GM21528 (cell line): ENCODE results near the gene RCOR3.
"Not testable (repeated sequence)": the region's sequence is repeated elsewhere in the genome, so short reads cannot be mapped to it uniquely, and the experiment has no call there.

Experiments
- ATAC-seq: cut with Tn5 transposase; IDR thresholded peaks from one replicate; pipeline ENCODE4 v1.9.1; 2021; ENCODE audit warnings: mild to moderate bottlenecking, moderate library complexity; ENCODE audit not compliant: unreplicated experiment, low FRiP score

The RCOR3 gene

DNA sequence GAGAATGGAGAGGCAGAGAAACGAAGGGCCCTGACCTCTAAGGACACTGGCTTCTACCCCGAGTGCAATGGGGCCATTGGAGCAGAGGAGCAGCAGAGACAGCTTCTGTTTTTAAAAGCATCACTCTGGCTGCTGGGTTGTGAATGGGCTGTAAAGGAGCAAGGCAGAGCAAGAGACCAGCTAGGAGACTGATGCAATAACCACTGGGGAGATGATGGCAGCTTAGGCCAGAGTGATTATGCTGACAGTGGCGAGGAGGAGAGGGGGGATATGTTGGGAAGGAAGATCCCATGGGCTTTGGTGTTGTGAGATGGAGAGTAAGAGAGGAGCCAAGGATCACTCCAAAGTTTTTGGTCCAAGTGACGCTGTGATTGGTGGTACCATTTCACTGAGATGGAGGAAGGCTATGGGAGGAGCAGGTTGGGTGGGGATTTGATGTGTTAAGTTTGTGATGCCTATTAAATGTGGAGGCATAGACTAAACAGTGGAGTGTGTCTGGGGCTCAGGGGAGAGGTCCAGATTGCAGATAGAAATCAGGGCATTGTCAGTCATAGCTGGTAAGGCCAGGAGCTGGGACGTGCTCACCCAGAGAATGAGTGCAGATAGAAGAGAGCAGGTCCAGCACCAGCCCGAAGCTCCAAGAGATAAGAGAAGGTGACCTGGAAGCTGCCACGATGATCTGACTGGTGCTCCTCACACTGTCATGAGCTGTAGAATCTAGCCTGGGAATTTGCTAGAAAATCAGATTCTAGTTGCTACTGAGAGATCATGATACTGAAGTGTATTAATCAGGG, 78.5 kb downstream of the RCOR3 start:
- ATAC-seq, result no peak

DNA sequence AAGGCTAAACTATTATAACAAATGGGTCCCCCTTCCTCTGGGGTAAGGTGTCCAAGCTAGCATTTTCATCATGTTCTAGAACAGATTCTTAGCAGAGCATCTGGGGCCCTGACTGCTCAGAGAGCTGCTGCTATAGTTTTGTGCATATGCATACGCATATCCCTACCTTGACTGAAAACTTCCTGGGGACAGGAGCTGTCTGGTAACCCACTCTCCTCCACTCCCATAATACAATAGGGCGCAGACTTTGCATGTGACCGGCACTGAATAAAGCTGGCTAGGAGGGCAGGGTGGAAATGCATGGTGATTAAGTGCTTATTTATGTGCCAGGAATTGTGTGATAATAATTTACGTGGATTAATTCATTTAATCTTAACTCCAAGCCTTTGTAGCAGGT, 79.1 kb downstream of the RCOR3 start:
- no peak for ATAC-seq

DNA sequence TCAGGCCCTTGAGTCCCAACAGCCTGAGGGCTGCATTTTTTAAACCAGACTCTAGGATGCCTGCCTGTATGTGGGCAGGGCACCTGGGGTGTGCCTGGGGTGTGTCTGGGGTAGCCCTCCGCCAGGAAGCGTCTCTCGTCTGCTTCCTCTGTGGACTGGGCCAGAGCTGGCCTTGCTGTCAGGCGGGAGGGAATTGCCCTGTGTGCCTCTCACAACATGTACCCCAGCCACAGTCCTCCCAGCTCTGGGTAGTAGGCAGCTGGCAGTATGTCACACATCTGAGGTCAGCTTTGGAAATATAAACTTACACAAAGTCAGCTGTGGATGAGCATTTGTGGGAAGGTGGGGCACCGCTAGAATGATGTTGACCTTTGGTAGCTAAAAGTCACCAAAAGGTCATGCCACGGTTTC, 80.5 kb downstream of the RCOR3 start:
- no peak for ATAC-seq

DNA sequence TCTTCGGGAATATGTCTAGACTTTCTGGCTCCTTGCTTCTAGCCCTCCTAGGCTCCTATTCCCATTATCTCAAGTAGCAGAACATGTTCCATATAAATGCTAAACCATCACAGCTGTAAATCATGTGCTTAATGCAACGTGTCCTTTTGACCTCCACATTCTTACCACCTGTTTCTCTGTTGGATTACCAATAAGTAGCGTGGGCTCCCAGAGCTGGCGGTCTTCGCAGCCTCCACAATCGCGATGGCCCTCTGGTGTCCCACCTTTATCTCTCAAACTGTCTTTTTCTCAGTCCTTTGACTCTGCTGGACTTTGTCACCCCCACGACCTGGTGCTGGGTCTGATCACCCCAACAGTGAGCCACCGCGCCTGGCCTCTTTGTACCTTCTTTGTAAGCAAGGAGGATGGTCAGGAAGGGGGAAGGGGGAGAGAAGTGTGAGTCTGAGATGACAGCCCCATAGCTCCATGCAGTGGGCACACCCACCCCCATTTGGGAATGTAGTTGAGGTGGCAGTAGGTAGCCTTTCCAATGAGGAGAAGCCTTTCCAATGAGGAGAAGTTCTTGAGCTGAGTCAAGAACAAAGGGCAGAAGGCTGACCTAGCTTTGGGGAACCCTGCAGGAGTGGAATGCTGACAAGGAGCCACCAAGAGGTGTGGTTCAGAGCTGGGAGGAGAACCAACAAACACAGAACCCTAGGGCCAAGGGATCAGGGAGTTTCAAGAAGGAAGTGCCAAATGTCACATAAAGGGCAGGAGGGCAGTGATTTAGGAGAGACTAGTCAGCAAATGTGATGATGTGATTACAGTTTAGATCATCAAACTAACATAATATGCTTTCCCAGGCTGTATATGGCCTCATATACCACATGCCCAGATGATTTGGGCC, 81.7 kb downstream of the RCOR3 start:
- ATAC-seq, result no peak

DNA sequence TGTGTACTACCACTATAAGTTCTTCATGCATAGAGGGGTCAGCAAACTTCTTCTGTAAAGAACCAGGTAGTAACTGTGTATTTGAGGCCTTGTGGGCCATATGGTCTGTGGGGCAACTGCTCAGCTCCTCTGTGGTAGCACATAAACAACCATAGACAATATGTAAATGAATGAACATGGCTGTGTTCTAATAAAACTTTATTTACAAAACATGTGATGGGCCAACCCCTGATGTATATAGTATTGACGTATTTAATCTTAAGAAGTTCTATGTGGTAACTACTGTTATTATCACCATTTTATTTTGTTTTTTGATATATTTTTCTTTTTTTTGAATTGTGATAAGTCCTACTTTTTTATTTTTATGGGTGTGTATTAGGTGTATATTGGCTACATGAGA, 82.8 kb downstream of the RCOR3 start:
- no peak for ATAC-seq

DNA sequence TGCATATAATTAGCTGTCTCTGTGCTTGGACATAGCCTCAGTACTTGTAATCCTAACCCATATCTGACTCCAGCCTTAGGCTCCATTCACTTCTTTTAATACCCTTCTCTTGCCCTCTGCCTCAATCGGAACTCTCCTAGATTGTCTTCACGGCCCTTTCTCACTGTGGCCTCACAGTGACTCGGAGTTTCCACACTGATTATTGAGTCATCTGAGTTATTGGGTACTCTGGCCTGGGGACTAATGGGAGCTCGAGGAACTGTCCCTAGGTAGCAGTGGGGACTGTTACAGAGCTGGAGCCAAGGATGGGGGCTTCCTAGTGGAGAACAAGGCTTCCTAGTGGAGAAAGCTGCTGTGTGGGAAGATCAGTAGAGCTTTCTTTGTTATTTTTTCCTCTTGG, 84.4 kb downstream of the RCOR3 start:
- no peak for ATAC-seq

DNA sequence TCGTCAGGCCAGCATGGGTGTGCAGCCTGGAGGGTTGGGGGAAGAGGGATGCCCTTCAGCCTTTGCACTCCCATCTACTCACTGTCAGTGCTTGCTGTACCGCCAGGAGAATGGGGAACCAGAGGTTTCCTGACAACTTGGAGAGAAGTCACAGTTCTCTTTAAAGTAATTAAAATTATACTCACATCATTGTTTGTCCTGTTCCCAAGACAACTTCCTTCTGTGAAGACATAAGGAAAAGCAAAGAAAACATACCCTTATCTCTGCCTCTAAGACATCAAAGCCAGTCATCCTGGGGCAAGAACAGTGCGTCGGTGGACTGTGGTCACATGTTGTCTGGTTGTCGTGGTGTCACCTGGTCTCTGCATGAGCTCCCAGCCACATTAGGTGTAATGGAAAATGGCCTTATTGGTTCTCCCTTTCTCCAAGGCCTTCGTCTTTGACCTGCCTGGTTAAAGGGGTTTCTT, 85.0 kb downstream of the RCOR3 start:
- ATAC-seq, result no peak

DNA sequence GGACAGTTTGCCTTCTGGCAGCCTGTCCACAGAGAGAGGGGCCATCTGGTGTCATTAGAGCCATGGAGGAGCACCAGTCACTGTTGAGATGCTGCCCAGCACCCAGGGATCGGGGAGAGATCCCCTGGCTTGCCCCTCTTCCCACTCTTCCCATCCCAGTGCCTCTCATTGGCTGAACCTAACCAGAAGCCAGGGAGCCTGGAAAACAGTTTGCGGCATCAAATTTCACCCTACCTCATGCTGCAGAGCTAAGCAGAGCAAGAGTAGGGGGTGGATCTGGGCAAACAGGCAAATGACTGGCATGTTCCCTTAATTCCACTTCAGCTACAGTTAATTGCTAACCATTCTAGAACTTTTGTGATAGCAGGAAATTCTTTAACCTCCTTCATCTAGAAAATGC, 86.6 kb downstream of the RCOR3 start:
- no peak for ATAC-seq

DNA sequence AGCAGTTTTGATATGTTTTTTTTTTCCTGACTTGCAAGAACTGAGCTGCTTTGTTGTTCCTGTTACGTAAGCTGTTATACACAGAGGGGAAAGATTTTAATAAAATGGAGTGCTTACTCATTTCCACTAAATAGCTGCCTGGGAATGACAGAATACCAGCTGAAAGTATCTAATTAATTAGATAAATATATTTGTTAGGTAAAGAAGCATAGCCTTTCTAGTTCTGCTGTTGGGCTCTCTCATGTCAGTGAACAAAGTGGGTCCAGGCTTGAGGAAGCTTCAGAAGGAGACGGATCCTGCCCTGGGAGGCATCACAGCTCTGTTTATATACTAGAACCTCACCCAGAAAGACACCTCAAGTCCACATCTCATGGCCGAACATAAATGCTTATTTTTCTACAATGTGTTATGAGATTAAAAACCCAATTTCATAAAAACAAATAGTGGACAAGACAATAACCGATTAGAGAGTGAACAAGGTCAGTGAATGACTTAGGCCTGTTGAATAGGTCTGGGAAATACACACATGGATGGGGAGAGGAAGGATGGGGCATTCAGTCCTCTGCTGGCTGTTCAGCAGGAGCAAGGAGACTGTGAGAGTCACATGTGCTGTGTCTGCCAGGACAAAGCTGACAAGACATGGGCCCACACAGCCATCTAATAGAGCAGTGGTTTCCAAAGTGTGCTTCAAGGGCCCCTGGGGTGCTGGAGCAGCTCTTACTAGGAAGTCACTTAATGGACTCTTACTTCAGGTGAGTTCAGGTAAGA, 88.1 kb downstream of the RCOR3 start:
- ATAC-seq, result no peak

DNA sequence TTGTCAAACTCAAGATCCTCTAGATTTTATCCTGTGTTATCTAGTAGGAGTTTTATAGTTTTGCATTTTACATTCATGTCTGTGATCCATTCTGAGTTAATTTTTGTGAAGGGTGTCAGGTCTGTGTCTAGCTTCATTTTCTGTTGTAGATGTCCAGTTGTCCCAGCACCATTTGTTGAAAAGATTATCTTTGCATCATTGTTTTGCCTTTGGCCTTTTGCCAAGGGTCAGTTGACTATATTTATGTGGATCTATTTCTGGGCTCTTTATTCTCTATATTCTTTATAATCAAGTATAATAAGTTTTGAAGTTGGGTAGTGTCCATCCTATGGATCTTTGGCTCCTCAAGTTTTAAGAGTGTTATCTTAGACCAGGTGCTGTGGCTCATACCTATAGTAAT, 89.4 kb downstream of the RCOR3 start:
- ATAC-seq, result no peak

DNA sequence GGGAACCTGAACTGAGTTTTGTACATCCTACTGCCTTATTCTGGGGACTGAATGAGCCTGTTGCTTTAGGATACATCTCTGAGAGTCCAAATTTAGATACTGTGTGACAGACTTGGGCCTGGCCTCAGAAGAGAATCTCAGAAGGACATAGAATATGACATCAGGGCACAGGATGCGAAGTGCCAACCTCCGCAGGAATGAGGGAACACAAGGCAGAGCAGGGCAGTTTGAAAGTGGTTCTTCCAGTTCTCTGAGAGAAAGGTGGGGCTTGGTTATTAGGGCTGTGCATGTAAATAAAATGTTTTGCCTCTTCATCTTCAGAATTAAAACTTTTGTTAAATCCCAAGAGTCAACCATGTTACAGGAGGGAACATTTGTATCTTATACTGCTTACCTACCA, 90.6 kb downstream of the RCOR3 start:
- no peak for ATAC-seq

DNA sequence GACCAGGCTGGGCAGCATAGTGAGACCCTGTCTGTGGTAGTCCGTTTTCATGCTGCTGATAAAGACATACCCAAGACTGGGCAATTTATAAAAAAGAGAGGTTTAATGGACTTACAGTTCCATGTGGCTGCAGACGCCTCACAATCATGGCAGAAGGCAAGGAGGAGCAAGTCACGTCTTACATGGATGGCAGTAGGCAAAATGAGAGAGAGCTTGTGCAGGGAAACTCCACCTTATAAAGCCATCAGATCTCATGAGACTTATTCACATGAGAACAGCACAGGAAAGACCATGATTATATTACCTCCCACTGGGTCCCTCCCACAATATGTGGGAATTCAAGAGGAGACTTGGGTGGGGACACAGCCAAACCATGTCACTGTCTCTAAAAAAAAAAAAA, 92.9 kb downstream of the RCOR3 start:
- not testable (repeated sequence) for ATAC-seq

DNA sequence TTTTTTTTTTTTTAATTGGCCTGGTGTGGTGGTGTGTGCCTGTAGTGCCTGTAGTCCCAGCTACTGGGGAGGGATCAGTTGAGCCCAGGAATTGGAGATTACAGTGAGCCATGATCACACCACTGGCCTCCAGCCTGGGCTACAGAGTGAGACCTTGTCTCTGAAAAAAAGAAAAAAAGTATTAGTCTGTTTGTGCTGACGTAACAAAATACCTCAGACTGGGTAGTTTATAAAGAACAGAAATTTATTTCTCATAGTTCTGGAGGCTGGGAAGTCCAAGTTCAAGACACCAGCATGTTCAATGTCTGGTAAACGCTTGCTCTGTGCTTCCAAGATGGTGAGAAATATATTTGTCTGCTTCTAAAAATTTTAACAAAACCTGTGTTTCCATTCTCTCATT, 93.3 kb downstream of the RCOR3 start:
- no peak for ATAC-seq

DNA sequence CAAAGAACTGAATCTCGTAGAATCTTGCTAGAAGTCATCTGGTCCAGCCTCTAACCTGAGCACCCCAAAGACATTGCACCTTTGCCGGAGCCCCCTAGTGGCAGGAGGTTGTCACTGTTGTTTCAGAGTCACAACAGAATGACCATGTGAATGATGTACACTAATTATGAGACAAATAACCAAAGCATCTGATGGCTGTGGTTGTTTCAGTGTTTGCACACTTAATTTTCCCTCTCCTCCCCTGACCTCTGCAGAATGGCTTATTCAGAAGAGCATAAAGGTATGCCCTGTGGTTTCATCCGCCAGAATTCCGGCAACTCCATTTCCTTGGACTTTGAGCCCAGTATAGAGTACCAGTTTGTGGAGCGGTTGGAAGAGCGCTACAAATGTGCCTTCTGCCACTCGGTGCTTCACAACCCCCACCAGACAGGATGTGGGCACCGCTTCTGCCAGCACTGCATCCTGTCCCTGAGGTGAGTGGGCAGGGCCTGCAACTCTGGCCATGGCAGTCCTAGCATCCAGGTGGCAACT, 93.9 kb downstream of the RCOR3 start:
- peak; percentile 83 for ATAC-seq

DNA sequence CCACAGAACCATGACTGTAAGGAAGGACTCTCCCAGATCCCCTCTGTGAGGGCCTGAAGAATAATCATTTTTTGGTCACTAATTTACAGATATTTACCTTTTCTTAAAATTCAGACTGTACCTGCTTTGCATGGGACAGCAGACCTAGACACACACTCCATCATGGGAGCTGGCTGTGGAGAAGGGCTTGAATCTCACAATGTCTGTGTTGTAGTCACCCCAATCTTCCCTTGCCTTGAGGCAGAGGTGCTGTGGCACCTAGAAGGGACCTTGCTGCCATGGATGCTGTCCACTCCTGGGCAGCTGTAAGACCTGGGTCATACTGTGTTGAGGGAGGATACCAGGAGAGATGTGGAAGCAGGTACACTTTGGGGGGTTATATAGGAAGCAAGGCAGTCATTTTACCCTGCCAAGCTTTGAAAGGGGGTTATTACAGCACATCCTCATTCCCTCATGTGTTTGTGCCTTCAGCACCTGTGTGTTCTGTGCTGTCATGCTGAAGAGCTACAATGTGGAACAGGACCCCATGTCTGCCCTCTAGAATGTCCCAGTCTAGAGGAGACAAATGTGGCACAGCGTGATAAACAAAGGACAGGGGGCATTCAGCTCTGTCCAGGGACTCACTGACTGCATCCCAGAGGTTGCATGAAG, 94.5 kb downstream of the RCOR3 start:
- ATAC-seq, result peak; percentile 16

DNA sequence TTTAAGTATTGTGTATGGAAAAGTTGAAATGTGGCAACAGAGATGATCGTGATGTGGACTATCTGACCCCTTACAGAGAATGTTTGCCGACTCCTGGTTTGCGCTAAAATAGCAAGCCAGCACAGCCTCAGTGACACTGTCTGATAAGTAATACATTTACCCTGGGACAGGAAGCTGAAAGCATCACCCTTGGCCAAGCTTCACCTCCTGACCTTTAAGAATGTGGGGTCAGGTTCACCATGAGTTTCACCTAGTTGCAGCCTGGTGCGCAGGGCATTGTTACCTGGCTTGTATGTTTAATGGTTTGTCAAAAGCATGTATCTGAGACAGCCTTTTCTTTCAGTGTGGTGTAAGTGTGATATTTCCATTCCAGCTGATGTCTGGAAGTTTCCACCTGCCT, 96.7 kb downstream of the RCOR3 start:
- ATAC-seq, result no peak

DNA sequence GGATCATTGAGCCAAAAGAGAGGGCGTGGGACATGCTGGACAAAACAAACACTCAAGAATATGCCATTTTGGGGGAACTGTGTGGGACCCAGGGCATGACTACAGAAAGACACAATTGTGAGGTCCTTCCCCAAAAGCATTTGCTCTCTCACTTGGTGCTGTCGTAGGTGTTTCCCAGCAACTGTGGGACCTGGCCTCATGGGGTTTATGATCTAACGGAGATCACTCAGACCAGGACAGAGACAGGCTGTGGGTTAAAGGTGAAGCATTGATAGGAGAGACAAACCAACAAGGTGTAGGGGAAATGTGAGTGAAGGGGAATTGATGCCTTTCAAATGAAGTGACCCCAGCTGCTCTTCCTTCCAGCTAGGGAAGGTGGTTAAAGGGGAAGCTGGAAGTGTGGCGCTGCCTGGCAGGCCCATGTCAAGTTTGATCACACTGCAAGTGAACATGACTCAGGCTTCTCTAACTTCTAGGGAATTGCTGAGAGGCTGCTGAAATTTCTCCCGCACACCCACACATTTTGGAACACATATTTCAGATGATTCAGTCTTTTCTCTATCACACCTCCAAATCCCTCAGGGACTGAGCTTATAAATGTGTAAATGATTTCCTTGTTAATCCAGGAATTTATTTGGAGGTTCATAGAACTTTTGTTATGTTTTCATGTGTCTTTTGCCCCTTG, 97.7 kb downstream of the RCOR3 start:
- no peak for ATAC-seq

DNA sequence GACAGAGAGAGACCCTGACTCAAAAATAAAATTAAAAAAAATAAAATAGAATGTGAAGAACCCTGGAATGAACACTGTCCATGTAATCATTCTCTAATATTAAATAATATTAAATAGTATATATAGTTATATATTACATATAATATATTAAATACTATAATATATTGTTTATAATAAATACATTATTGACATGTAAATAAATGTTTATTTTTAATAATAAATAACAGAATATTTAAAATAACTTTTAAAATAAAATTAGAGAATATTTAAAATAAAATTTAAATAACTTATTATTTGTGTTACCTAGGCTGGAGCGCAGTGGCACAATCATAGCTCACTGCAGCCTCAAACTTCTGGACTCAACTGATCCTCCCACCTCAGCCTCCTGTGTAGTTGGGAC, 99.5 kb downstream of the RCOR3 start:
- ATAC-seq, result no peak

DNA sequence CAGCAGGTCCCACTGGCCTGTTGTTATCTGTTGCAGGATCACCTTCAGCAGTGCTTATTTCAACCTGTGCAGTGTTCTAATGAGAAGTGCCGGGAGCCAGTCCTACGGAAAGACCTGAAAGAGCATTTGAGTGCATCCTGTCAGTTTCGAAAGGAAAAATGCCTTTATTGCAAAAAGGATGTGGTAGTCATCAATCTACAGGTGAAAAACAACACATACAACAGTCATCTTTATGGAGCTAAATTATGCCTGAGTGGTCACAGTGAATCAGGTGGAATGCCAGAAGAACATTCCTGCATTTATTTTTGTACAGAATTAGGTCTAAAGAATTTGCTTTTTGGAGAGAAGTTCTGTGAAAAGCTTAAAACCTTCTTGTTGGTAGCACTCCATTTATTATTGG, 100.7 kb downstream of the RCOR3 start:
- ATAC-seq, result no peak

DNA sequence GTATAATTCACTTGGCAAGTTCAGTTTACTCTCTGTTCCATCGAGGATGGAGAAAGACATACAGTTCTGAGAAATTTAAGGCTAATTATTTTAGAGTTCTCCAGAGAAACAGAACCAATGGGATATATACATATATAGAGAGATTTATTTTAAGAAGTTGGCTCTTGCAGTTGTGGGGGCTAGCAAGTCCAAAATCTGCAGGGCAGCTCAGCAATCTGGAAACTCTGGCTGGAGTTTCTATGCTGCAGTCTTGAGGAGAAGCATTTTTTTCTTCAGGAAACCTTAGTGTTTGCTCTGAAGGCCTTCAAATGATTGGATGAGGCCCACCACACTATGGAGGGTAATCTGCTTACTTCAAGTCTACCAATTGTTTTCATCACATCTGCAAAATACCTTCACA, 102.0 kb downstream of the RCOR3 start:
- no peak for ATAC-seq
